ENCODE results near the gene CCDC102A. TPM values are rescaled to one million over a fixed set of nuclear protein-coding genes. Genes with fewer than 3 reads are reported as not detected.
A peak's percentile ranks its signal among the peaks of the same experiment; 100 is the strongest.

The CCDC102A gene
- total and polyA plus RNA-seq, 2 of the 13 experiments (the other 11 are each of a cell fraction or from before 2014, with no cell fraction given), result 2.1 to 2.8 TPM

- peak; percentile 83 for TF ChIP-seq TFDP2 (CRISPR knock-in tag; IDR thresholded peaks at IDR 0.05)
- TF ChIP-seq GABPB1 (CRISPR knock-in tag; IDR thresholded peaks at IDR 0.05), result no peak
- TF ChIP-seq TFAP4 (IDR thresholded peaks at IDR 0.05; ENCODE audit: borderline replicate concordance, low read depth), result peak; percentile 21; the same call in 1 of the 2 replicates
- TF ChIP-seq BCL3 (CRISPR knock-in tag; IDR thresholded peaks at IDR 0.05), result no peak
- TF ChIP-seq CREB1 (IDR thresholded peaks at IDR 0.05), result no peak
- no peak for TF ChIP-seq CREB1 (CRISPR knock-in tag; IDR thresholded peaks at IDR 0.05)
- 0 out of 2 replicates have a peak, but pooled peaks have one; percentile 39 for TF ChIP-seq ZNF687 (CRISPR knock-in tag; IDR thresholded peaks at IDR 0.05)
- TF ChIP-seq IKZF5 (CRISPR knock-in tag; IDR thresholded peaks at IDR 0.05), result 0 out of 2 replicates have a peak, but pooled peaks have one; percentile 31
- peak; percentile 85 for TF ChIP-seq RAD21 (CRISPR knock-in tag; IDR thresholded peaks at IDR 0.05)
- TF ChIP-seq ZNF263 (CRISPR knock-in tag; IDR thresholded peaks at IDR 0.05), result 0 out of 2 replicates have a peak, but pooled peaks have one; percentile 43
- TF ChIP-seq BRD4 (CRISPR knock-in tag; IDR thresholded peaks at IDR 0.05), result no peak
- no peak for TF ChIP-seq ZNF451 (CRISPR knock-in tag; IDR thresholded peaks at IDR 0.05)
- peak; percentile 99 for TF ChIP-seq STAG1 (CRISPR knock-in tag; IDR thresholded peaks at IDR 0.05)
- peak; percentile 24; the same call in 1 of the 2 replicates for TF ChIP-seq E2F1 (CRISPR knock-in tag; IDR thresholded peaks at IDR 0.05)
- no peak for TF ChIP-seq ZNF496 (CRISPR knock-in tag; IDR thresholded peaks at IDR 0.05; ENCODE audit: insufficient replicate concordance)
- 0 out of 2 replicates have a peak, but pooled peaks have one; percentile 27 for TF ChIP-seq ZNF501 (CRISPR knock-in tag; IDR thresholded peaks at IDR 0.05)
- 0 out of 2 replicates have a peak, but pooled peaks have one; percentile 82 for TF ChIP-seq FOXO4 (CRISPR knock-in tag; conservative IDR thresholded peaks at IDR 0.05)
Measured at GRCh38 chr16:57576429-57576870, 40.1 kb upstream of the CCDC102A start (continued).

Data from HepG2 (cell line).